ENCODE results near the gene HIGD2A.

DNA sequence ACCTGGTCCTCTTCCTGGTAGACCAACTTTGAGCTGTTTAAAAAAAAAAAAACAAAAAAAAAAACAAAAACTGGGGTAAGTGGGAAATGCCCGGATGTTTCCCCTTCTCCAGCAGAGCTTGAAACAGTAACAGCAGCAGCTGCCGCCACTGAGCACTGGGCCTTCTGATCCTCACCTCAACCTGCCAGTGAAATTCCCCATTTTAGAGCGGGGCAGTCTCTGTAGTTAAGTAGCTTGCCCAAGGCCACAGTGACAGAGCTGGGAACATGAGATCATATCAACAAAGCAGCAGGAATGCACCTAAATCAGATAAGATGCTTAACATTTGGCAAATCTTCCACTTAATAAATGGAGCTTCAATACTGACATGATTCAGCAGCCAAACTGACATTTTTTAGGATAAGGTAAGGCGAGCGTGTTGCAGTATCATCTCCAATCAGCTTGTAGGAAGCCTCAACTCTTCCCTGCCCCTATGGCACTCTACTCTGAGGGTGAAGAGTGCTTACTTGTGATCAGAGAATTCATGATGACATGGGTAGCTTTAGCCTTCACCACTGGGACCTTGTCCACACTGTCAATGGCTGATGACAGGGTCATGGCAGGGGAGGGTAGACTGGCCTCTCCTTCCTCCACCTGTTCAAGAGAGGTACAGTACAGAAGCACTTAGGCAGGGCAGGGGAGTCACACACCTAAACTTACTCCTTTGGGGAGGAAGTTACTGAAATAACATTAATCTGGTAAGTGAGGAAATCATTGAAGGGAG is 36.3 kb upstream of the HIGD2A start:
- TF ChIP-seq, protein P1, sequence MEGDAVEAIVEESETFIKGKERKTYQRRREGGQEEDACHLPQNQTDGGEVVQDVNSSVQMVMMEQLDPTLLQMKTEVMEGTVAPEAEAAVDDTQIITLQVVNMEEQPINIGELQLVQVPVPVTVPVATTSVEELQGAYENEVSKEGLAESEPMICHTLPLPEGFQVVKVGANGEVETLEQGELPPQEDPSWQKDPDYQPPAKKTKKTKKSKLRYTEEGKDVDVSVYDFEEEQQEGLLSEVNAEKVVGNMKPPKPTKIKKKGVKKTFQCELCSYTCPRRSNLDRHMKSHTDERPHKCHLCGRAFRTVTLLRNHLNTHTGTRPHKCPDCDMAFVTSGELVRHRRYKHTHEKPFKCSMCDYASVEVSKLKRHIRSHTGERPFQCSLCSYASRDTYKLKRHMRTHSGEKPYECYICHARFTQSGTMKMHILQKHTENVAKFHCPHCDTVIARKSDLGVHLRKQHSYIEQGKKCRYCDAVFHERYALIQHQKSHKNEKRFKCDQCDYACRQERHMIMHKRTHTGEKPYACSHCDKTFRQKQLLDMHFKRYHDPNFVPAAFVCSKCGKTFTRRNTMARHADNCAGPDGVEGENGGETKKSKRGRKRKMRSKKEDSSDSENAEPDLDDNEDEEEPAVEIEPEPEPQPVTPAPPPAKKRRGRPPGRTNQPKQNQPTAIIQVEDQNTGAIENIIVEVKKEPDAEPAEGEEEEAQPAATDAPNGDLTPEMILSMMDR (IDR thresholded peaks at IDR 0.05), result no peak
- TF ChIP-seq POLR2A (IDR thresholded peaks at IDR 0.05), result no peak
